ENCODE measurements around the gene ACBD6.

The ACBD6 gene

DNA sequence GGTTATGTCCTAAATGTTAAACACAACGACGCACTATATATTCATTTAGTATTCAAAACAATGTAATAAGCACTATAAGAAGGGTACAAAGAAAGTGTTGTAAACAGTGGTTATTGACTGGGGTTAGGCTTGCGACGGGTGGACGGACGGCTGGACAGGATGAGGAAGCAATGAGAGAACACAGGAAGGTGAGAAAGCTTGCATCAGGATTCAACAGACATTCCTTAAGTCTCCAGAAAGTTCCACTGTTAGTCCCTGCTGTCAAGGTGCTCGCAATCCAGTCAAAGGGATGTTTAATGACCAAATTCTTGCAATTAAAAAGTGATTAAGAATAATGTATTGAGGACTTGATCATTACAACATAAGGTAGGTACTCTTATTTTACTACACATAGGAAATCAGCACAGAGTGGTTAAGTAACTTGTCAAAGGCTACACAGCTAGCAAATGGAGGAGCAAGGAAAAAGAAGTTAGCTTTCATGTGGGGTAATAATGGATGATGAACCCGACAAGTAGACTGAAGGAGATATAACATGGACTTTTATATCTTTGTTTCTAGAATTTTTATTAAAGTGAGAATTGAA lies 994 bp upstream of the ACBD6 start:
- H3K9ac ChIP-seq (ENCODE audit: low read depth, low read length) = peak overlapping the region; percentile 93
- H3K4me3 ChIP-seq (ENCODE audit: low read depth, low read length) = peak overlapping the region; percentile 91
- peaks cover 3% of the 10 kb centered on the region for H3K4me1 ChIP-seq (ENCODE audit: control insufficient read depth, insufficient read depth, low read length)
- no peaks in the 10 kb centered on the region for H3K9me3 ChIP-seq (ENCODE audit: control insufficient read depth, insufficient read depth, low read length)
- H3K27me3 ChIP-seq (ENCODE audit: control insufficient read depth, insufficient read depth, low read length) = peaks cover 5% of the 10 kb centered on the region
- no peaks in the 10 kb centered on the region for H3K36me3 ChIP-seq (ENCODE audit: control insufficient read depth, insufficient read depth, low read length)

- H3K36me3 ChIP-seq (ENCODE audit: control insufficient read depth, insufficient read depth, low read length) = no peaks in the 10 kb centered on the region
- H3K4me1 ChIP-seq (ENCODE audit: control insufficient read depth, insufficient read depth, low read length) = peaks cover 3% of the 10 kb centered on the region
- no peaks in the 10 kb centered on the region for H3K9me3 ChIP-seq (ENCODE audit: control insufficient read depth, insufficient read depth, low read length)
- H3K27me3 ChIP-seq (ENCODE audit: control insufficient read depth, insufficient read depth, low read length) = peaks cover 5% of the 10 kb centered on the region
- peak overlapping the region; percentile 91 for H3K4me3 ChIP-seq (ENCODE audit: low read depth, low read length)
- peak overlapping the region; percentile 93 for H3K9ac ChIP-seq (ENCODE audit: low read depth, low read length)
Measured at GRCh38 chr1:180501865-180502360, 464 bp downstream of the ACBD6 start.

DNA sequence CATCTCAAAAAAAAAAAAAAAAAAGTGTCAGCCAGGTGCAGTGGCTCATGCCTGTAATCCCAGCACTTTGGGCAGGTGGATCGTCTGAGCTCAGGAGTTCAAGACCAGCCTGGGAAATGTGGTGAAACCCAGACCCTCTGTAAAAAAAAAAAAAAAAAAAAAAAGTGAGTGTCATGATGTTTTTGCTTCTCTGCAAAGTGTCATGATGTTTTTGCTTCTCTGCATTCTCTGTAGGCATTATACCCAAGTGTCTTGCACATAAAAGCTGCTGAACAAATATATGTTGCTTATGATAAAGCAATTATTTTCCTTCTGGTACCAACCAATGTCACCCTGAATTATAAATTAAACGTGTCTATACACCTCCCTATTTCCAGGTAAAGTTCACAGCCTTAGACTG lies 1.7 kb downstream of the ACBD6 start:
- Histone ChIP-seq H3K9ac (ENCODE audit: low read depth, low read length) (no peak overlapping the region), H3K27me3 (ENCODE audit: control insufficient read depth, insufficient read depth, low read length) (peaks cover 5% of the 10 kb centered on the region), H3K4me1 (ENCODE audit: control insufficient read depth, insufficient read depth, low read length) (peaks cover 3% of the 10 kb centered on the region), H3K4me3 (ENCODE audit: low read depth, low read length) (peak overlapping the region; percentile 91), H3K9me3 (ENCODE audit: control insufficient read depth, insufficient read depth, low read length) (no peaks in the 10 kb centered on the region), H3K36me3 (ENCODE audit: control insufficient read depth, insufficient read depth, low read length) (no peaks in the 10 kb centered on the region)

GRCh38 chr1:180498594-180498993 lies 3.8 kb downstream of the ACBD6 start:
- Histone ChIP-seq H3K4me3 (ENCODE audit: low read depth, low read length) (no peak overlapping the region), H3K4me1 (ENCODE audit: control insufficient read depth, insufficient read depth, low read length) (peaks cover 3% of the 10 kb centered on the region), H3K9ac (ENCODE audit: low read depth, low read length) (no peak overlapping the region), H3K27me3 (ENCODE audit: control insufficient read depth, insufficient read depth, low read length) (peaks cover 5% of the 10 kb centered on the region), H3K36me3 (ENCODE audit: control insufficient read depth, insufficient read depth, low read length) (no peaks in the 10 kb centered on the region), H3K9me3 (ENCODE audit: control insufficient read depth, insufficient read depth, low read length) (no peaks in the 10 kb centered on the region)

- no peaks in the 10 kb centered on the region for H3K36me3 ChIP-seq (ENCODE audit: control insufficient read depth, insufficient read depth, low read length)
- H3K4me1 ChIP-seq (ENCODE audit: control insufficient read depth, insufficient read depth, low read length) = no peaks in the 10 kb centered on the region
Measured at GRCh38 chr1:180497826-180498225, 4.6 kb downstream of the ACBD6 start.

DNA sequence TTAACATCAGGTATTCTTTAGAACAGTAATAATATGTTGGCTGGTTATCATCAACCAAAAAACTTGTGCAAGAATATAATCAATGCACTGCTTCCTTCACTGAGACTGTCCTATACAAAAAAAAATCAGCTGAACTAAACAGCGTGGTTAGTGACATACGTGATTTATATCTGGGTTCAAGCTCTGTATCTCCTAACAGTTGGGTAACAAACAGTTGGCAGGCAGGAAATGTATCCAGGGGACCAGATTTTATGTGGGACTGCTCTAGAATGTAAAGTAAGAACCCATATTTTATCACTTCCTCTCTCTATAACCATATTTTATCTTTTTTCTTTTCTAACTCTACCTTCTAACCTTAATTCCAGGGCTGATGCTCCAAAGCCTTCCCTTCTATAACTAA lies 8.0 kb downstream of the ACBD6 start:
- Histone ChIP-seq H3K9ac (ENCODE audit: low read depth, low read length) (no peak overlapping the region), H3K27me3 (ENCODE audit: control insufficient read depth, insufficient read depth, low read length) (no peaks in the 10 kb centered on the region), H3K9me3 (ENCODE audit: control insufficient read depth, insufficient read depth, low read length) (no peaks in the 10 kb centered on the region), H3K36me3 (ENCODE audit: control insufficient read depth, insufficient read depth, low read length) (no peaks in the 10 kb centered on the region), H3K4me1 (ENCODE audit: control insufficient read depth, insufficient read depth, low read length) (no peaks in the 10 kb centered on the region), H3K4me3 (ENCODE audit: low read depth, low read length) (no peak overlapping the region)

More at GRCh38 chr1:180497826-180498225, 4.6 kb downstream of the ACBD6 start:
- Histone ChIP-seq H3K4me3 (ENCODE audit: low read depth, low read length) (no peak overlapping the region), H3K9me3 (ENCODE audit: control insufficient read depth, insufficient read depth, low read length) (no peaks in the 10 kb centered on the region), H3K9ac (ENCODE audit: low read depth, low read length) (no peak overlapping the region), H3K27me3 (ENCODE audit: control insufficient read depth, insufficient read depth, low read length) (no peaks in the 10 kb centered on the region)

- H3K9ac ChIP-seq (ENCODE audit: low read depth, low read length) = no peak overlapping the region
- H3K36me3 ChIP-seq (ENCODE audit: control insufficient read depth, insufficient read depth, low read length) = no peaks in the 10 kb centered on the region
- H3K27me3 ChIP-seq (ENCODE audit: control insufficient read depth, insufficient read depth, low read length) = no peaks in the 10 kb centered on the region
- H3K4me1 ChIP-seq (ENCODE audit: control insufficient read depth, insufficient read depth, low read length) = peaks cover 5% of the 10 kb centered on the region
- H3K4me3 ChIP-seq (ENCODE audit: low read depth, low read length) = no peak overlapping the region
- no peaks in the 10 kb centered on the region for H3K9me3 ChIP-seq (ENCODE audit: control insufficient read depth, insufficient read depth, low read length)
Measured at GRCh38 chr1:180489976-180490375, 12.4 kb downstream of the ACBD6 start.

DNA sequence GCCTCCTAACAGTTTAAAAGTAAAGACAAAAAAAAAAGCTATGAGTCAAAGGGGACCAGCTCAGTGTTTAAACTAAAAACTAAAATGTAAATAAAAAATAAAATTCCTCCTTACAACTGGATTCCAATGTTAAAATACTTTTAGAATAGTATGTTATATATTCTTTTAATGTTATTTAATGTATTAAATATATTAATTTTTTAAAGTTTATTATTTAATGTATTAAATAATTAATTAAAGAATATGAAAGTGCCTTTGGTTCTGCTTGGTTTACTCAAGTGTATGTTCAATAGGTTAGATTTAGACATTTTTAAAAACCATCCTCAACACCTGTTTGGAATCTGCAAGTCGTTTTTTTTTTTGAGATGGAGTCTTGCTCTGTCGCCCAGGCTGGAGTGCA lies 13.1 kb downstream of the ACBD6 start:
- Histone ChIP-seq H3K4me1 (ENCODE audit: control insufficient read depth, insufficient read depth, low read length) (peaks cover 5% of the 10 kb centered on the region), H3K36me3 (ENCODE audit: control insufficient read depth, insufficient read depth, low read length) (no peaks in the 10 kb centered on the region), H3K9me3 (ENCODE audit: control insufficient read depth, insufficient read depth, low read length) (no peaks in the 10 kb centered on the region), H3K27me3 (ENCODE audit: control insufficient read depth, insufficient read depth, low read length) (no peaks in the 10 kb centered on the region), H3K9ac (ENCODE audit: low read depth, low read length) (no peak overlapping the region), H3K4me3 (ENCODE audit: low read depth, low read length) (no peak overlapping the region)

DNA sequence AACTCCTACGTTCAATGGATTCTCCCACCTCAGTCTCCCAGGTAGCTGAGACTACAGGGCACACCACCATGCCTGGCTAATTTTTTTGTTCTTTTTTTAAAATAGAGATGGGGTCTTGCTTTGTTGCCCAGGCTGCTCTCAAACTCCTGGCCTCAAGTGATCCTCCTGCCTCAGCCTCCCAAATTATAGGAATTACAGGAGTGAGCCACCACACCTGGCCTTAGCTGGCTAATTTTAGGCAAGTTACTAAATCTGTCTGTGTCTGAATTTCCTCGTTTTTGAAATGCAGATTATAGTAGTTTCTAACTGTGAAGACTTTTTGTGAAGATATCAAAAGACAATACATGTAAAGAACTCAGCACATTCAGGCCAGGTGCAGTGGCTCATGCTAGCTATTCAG lies 13.7 kb downstream of the ACBD6 start:
- H3K27me3 ChIP-seq (ENCODE audit: control insufficient read depth, insufficient read depth, low read length) = no peaks in the 10 kb centered on the region
- H3K4me3 ChIP-seq (ENCODE audit: low read depth, low read length) = no peak overlapping the region
- no peaks in the 10 kb centered on the region for H3K9me3 ChIP-seq (ENCODE audit: control insufficient read depth, insufficient read depth, low read length)
- no peak overlapping the region for H3K9ac ChIP-seq (ENCODE audit: low read depth, low read length)
- no peaks in the 10 kb centered on the region for H3K36me3 ChIP-seq (ENCODE audit: control insufficient read depth, insufficient read depth, low read length)
- peaks cover 5% of the 10 kb centered on the region for H3K4me1 ChIP-seq (ENCODE audit: control insufficient read depth, insufficient read depth, low read length)

- Histone ChIP-seq H3K9ac (ENCODE audit: low read depth, low read length) (no peak overlapping the region), H3K4me3 (ENCODE audit: low read depth, low read length) (no peak overlapping the region), H3K4me1 (ENCODE audit: control insufficient read depth, insufficient read depth, low read length) (peaks cover 5% of the 10 kb centered on the region), H3K9me3 (ENCODE audit: control insufficient read depth, insufficient read depth, low read length) (no peaks in the 10 kb centered on the region), H3K27me3 (ENCODE audit: control insufficient read depth, insufficient read depth, low read length) (no peaks in the 10 kb centered on the region), H3K36me3 (ENCODE audit: control insufficient read depth, insufficient read depth, low read length) (no peaks in the 10 kb centered on the region)
Measured at GRCh38 chr1:180486092-180486491, 16.3 kb downstream of the ACBD6 start.

DNA sequence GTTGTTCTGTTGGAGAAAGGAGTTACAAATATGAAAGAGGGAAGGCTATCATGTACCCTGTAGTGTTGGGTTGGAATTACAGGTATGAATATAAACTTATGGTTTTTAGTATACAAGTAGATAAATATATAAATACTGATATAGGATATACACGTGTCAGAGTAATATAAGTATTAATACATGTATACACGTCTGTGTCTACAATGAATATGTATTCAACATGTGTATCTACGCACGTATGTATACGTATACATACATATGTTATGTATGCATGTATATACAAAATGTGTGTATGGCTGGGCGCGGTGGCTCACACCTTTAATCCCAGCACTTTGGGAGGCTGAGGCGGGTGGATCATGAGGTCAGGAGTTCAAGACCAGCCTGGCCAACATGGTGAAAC lies 17.9 kb downstream of the ACBD6 start:
- Histone ChIP-seq H3K27me3 (ENCODE audit: control insufficient read depth, insufficient read depth, low read length) (no peaks in the 10 kb centered on the region), H3K9me3 (ENCODE audit: control insufficient read depth, insufficient read depth, low read length) (no peaks in the 10 kb centered on the region), H3K4me3 (ENCODE audit: low read depth, low read length) (no peak overlapping the region), H3K36me3 (ENCODE audit: control insufficient read depth, insufficient read depth, low read length) (no peaks in the 10 kb centered on the region), H3K4me1 (ENCODE audit: control insufficient read depth, insufficient read depth, low read length) (peaks cover 5% of the 10 kb centered on the region), H3K9ac (ENCODE audit: low read depth, low read length) (no peak overlapping the region)

DNA sequence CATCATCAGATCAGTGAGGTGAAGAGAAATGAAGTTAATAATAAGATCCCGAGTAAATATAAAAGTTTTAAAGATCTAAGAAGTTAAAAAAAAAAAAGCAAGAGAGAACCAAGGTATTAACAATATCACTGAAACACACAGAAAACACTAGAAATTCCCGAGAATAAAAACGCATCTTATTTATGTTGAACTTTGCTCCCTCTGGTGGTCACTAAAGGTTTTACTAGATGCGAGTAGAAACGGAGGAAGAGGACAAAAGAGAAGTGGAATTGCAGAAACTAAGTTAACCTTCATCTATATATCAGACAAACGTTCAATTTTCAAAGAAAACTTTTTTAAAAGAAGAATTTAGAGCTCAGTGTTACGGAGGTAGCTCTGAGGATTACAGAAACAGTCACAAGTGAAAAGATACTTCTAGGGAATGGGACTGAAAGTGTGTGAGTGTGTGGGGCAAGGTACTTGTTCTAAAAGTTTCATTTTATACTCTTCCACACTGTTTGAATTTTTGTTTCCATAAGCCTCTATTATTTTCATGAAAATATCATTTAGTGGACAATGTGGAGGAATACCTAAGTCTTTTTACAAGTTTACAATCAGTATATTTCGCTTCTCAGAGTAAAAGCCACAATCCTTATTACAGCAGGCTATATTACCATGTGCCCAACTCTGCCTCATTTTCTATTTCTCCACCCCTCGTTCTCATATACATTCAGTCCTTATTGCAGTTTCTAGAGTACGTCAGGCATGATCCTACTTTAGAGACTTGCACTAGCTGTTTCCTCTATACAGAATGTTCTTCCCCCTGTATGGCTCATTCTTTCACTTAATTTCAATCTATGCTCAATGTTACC lies 19.7 kb downstream of the ACBD6 start:
- Histone ChIP-seq H3K27me3 (ENCODE audit: control insufficient read depth, insufficient read depth, low read length) (no peaks in the 10 kb centered on the region), H3K9me3 (ENCODE audit: control insufficient read depth, insufficient read depth, low read length) (no peaks in the 10 kb centered on the region), H3K4me3 (ENCODE audit: low read depth, low read length) (no peak overlapping the region), H3K9ac (ENCODE audit: low read depth, low read length) (no peak overlapping the region), H3K36me3 (ENCODE audit: control insufficient read depth, insufficient read depth, low read length) (no peaks in the 10 kb centered on the region), H3K4me1 (ENCODE audit: control insufficient read depth, insufficient read depth, low read length) (peaks cover 5% of the 10 kb centered on the region)
